Aorta (tissue), 5 donors: Measurements from ENCODE around the gene JARID2. TPM values are rescaled to one million over a fixed set of nuclear protein-coding genes. Genes with fewer than 3 reads are reported as not detected.
A peak's percentile ranks its signal among the peaks of the same experiment; 100 is the strongest.

ENCODE experiments used
- ATAC-seq: fragments of 200-7000 bp; cut with Tn5 transposase; one replicate; pipeline ENCODE4 v1.9.1; 2022; ENCODE audit warnings: moderate library complexity; ENCODE audit not compliant: low FRiP score
- DNase-seq, 2 donors: peaks; one replicate each; pipeline ENCODE4 v3.0.0-alpha.2; 2020
- H3K27ac ChIP-seq, 2 donors: one replicate each; pipeline ENCODE4 v1.5.1; 2013; ENCODE audit warnings: low read length in 2 of 2, mild to moderate bottlenecking in 2 of 2, moderate library complexity in 2 of 2, control low read depth in 1 of 2, inconsistent platforms in 1 of 2, low read depth in 1 of 2
- H3K27me3 ChIP-seq, 2 donors: one replicate each; pipeline ENCODE4 v1.6.1; 2013; ENCODE audit warnings: control low read depth in 1 of 2, low read length in 1 of 2, mild to moderate bottlenecking in 1 of 2, moderate library complexity in 1 of 2; ENCODE audit not compliant: insufficient read depth in 2 of 2, control insufficient read depth in 1 of 2
- H3K36me3 ChIP-seq, 2 donors: one replicate each; pipeline ENCODE4 v1.6.1; 2013; ENCODE audit warnings: control low read depth in 1 of 2, low read length in 1 of 2, mild to moderate bottlenecking in 1 of 2; ENCODE audit not compliant: insufficient read depth in 2 of 2, control insufficient read depth in 1 of 2
- H3K4me1 ChIP-seq, 2 donors: one replicate each; pipeline ENCODE4 v1.6.1; 2013; ENCODE audit warnings: low read length in 2 of 2, control low read depth in 1 of 2, mild to moderate bottlenecking in 1 of 2, moderate library complexity in 1 of 2; ENCODE audit not compliant: insufficient read depth in 2 of 2, control insufficient read depth in 1 of 2
- H3K4me3 ChIP-seq, 2 donors: one replicate each; pipeline ENCODE4 v1.5.1; 2013; ENCODE audit warnings: low read length in 2 of 2, control low read depth in 1 of 2, mild to moderate bottlenecking in 1 of 2
- H3K9me3 ChIP-seq: one replicate; pipeline ENCODE4 v1.6.1; 2013; ENCODE audit warnings: mild to moderate bottlenecking, low read length; ENCODE audit not compliant: control insufficient read depth
- WGBS, 2 donors: extraction: QIAGEN DNeasy Blood & Tissue Kit; methylation state at CpG; one replicate each; pipeline ENCODE4 v1.1.7; 2013; 5-methylcytosine and 5-hydroxymethylcytosine counted together
- intact Hi-C, 2 donors: fragments of 100-400 bp; cut with DNase I; formaldehyde crosslinking; loops; one replicate each; pipeline versions ENCODE4 v1.14.2 to v1.15.0; 2022
- polyA plus RNA-seq, 2 donors: library from polyadenylated mRNA; stranded (reverse); fragments of 200-250 nt; gene quantifications; one replicate each; pipeline ENCODE4 v1.2.3, GENCODE V29; 2013
- total RNA-seq, 2 donors: library from RNA; stranded (reverse); fragmentation: NEBNext Ultra II Directional; extraction: Animal tissue kit (Norgen Biotek cat#: 25700); gene quantifications; one replicate each; pipeline ENCODE4 v1.2.1, GENCODE V29; 2021
- donor health status: healthy with polysubstance abuse.
- donor health status: Bipolar disorder and iron deficiency.
- donor health status: DM: no; HTN: no; CAD: no.
- donor health status: DM: no; HTN: no; CAD: no.
- donor health status: DM: yes; HTN: yes; CAD: no.

Gene JARID2
- total and polyA plus RNA-seq, 4 donors: 0.88 to 13.0 (median 7.1) TPM

GRCh38 chr6:15243910-15244619 is 1.8 kb upstream of the JARID2 start:
- DNase-seq (peak in 1 of 2 donors; percentile 53), ATAC-seq (no peak)
- Histone ChIP-seq H3K27ac (no peak overlapping the region), H3K36me3 (no peaks in the 10 kb centered on the region), H3K4me3 (peak overlapping the region in 1 of 2 donors; percentile 70), H3K4me1 (peaks cover 0 to 7% of the 10 kb centered on the region in 2 donors), H3K27me3 (no peaks in the 10 kb centered on the region), H3K9me3 (no peaks in the 10 kb centered on the region)
- intact Hi-C loops: loop anchor here in 1 of 2 donors (10.0 kb wide), 1 partner anchor 231 kb away; no protein-coding TSS in a partner anchor
- 80 to 82% methylated on average over 27 of the region's 27 CpGs for WGBS, 2 donors

GRCh38 chr6:15244620-15245360 is 1.1 kb upstream of the JARID2 start:
- Histone ChIP-seq H3K27ac (peak overlapping the region in 1 of 2 donors; percentile 0), H3K4me3 (peak overlapping the region; percentile 67 to 70), H3K9me3 (no peaks in the 10 kb centered on the region), H3K36me3 (no peaks in the 10 kb centered on the region), H3K27me3 (no peaks in the 10 kb centered on the region), H3K4me1 (peaks cover 0 to 1% of the 10 kb centered on the region in 2 donors)
- DNase-seq (peak; percentile 85 to 92), ATAC-seq (peak; percentile 47)
- 0 to 1% methylated on average over 65 to 92 of the region's 92 CpGs for WGBS, 2 donors
- intact Hi-C loops: loop anchor here in 1 of 2 donors (5.0 to 10.0 kb wide), 2 partner anchors 198 to 230 kb away; no protein-coding TSS in a partner anchor

DNA sequence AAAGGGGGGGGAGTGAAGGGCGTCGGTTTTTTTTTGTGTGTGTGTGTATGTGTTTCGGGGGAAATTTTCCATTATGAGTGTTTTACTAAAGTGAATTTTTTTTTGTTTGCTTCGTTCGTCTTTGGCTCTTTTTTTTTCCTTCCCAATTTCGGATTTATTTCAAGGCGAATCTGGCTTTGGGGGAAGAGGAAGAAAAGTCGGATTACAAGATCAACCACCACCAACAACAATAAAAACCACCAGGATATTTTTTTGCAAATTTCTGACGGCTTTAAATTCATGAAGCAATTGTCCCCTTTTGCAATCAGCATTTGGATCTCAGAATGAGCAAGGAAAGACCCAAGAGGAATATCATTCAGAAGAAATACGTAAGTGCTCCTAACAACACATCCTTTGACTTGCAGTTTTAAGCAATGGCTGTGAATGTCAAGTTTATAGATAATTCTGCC is 372 bp downstream of the JARID2 start:
- no peak for ATAC-seq
- no peak overlapping the region for H3K27ac ChIP-seq
- no peaks in the 10 kb centered on the region for H3K36me3 ChIP-seq
- H3K4me3 ChIP-seq: peak overlapping the region; percentile 59 to 100
- no peaks in the 10 kb centered on the region for H3K27me3 ChIP-seq
- DNase-seq: no peak
- intact Hi-C loops: loop anchor here in 1 of 2 donors (5.0 to 10.0 kb wide), 2 partner anchors 196 to 229 kb away; no protein-coding TSS in a partner anchor
- 0% methylated on average over 10 of the region's 10 CpGs for WGBS, 2 donors
- no peaks in the 10 kb centered on the region for H3K9me3 ChIP-seq
- no peaks in the 10 kb centered on the region for H3K4me1 ChIP-seq

- no peaks in the 10 kb centered on the region for H3K27me3 ChIP-seq
- H3K4me3 ChIP-seq: peak overlapping the region; percentile 59 to 100
- WGBS, 2 donors: 0 to 1% methylated on average over 18 of the region's 18 CpGs
- H3K4me1 ChIP-seq: no peaks in the 10 kb centered on the region
- intact Hi-C loops: loop anchor here in 1 of 2 donors (5.0 to 10.0 kb wide), 2 partner anchors 195 to 228 kb away; no protein-coding TSS in a partner anchor
- DNase-seq (no peak), ATAC-seq (no peak)
- no peaks in the 10 kb centered on the region for H3K36me3 ChIP-seq
- H3K27ac ChIP-seq: no peak overlapping the region
- H3K9me3 ChIP-seq: no peaks in the 10 kb centered on the region
These were observed 1.0 kb downstream of the JARID2 start for GRCh38 chr6:15246666-15247499.

- peak overlapping the region; percentile 82 to 83 for H3K27ac ChIP-seq
- no peaks in the 10 kb centered on the region for H3K4me1 ChIP-seq
- H3K4me3 ChIP-seq: peak overlapping the region; percentile 59 to 100
- ATAC-seq: no peak
- H3K36me3 ChIP-seq: no peaks in the 10 kb centered on the region
- H3K27me3 ChIP-seq: no peaks in the 10 kb centered on the region
- intact Hi-C loops: loop anchor here in 1 of 2 donors (5.0 to 10.0 kb wide), 2 partner anchors 195 to 227 kb away; no protein-coding TSS in a partner anchor
- DNase-seq: peak; percentile 68 to 87
- H3K9me3 ChIP-seq: no peaks in the 10 kb centered on the region
- 0 to 1% methylated on average over 39 to 75 of the region's 75 CpGs for WGBS, 2 donors
These were observed 1.9 kb downstream of the JARID2 start for GRCh38 chr6:15247500-15248450.

DNA sequence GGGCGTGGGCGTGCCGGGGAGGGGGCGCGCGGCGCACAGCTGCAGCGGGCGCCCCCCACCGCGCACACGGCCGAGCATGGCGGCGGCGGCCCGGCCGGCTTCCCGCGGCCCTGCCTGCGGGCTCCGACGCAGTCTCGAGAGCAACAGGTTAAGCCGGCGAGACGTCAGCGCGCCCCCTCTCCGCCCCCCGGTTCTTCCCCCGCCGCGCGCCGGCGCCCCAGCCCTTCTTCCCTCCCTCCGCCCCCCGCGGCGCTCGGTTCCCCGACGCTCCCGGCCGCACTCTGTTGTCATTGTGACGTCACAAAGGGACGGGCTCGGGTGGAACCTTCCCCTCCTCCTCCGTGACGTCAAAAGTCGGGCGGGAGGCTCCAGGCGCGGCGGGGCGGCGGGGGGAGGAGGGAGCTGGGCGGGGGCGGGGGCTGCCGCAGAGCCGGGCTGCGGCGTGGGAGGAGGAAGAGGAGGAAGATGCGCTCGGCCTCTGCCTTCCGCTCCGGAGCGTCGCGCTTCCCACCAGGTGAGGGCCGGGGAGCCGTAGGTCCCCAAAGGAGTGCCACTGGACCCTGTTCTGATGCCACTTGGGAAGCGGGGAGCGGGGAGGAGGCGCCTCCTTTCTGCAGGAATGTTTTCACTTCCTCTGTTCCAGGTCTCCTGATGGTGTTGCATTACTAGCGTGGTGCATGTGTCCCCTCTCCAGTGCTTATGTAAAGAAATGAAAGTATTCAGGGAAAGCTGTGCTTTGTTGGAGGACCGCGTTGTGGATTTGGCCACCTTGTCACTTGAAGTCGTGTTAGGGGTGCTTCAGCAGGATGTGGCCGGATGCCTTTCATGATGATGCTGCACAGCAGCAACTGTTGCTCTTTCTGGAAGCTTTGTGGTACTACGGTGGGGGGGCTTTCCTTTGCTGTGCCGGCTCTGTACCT is 2.8 kb downstream of the JARID2 start:
- WGBS, 2 donors: 0 to 1% methylated on average over 34 to 83 of the region's 83 CpGs
- DNase-seq (peak; percentile 98), ATAC-seq (peak; percentile 84)
- intact Hi-C loops: loop anchor here in 1 of 2 donors (5.0 to 10.0 kb wide), 2 partner anchors 194 to 226 kb away; no protein-coding TSS in a partner anchor
- Histone ChIP-seq H3K36me3 (no peaks in the 10 kb centered on the region), H3K9me3 (no peaks in the 10 kb centered on the region), H3K4me3 (peak overlapping the region; percentile 59 to 100), H3K4me1 (no peaks in the 10 kb centered on the region), H3K27ac (peak overlapping the region; percentile 62 to 83), H3K27me3 (no peaks in the 10 kb centered on the region)
